HEK293 (cell line): Measurements from ENCODE around the gene SERTAD1.

Experiments used
- CTCF ChIA-PET: fragments of 350-600 bp; formaldehyde crosslinking; extraction: SDS; loops from one replicate; lab custom pipeline; 2021; ENCODE audit warnings: antibody characterized with exemption; lab: Yijun Ruan, JAX
- POLR2A ChIA-PET: fragments of 300-600 bp; formaldehyde crosslinking; extraction: SDS; loops from one replicate; lab custom pipeline; 2020; ENCODE audit warnings: antibody characterized with exemption, inconsistent platforms; lab: Yijun Ruan, JAX
- H3K27ac ChIP-seq: fragments of 200-500 bp; sonication (Bioruptor generic); 2 replicates; pipeline ENCODE4 v1.5.1; 2014; ENCODE audit warnings: low read depth, low read length, control low read depth, inconsistent platforms; ENCODE audit errors: extremely low read depth
- H3K36me3 ChIP-seq, 2 experiments: fragments of 200-500 bp in 1 of 2; sonication (Bioruptor generic) in 1 of 2; 1 replicate in 1 of 2; 2 replicates in 1 of 2; pipeline ENCODE4 v1.5.1; 2014 to 2017; ENCODE audit warnings: inconsistent platforms in 2 of 2, low read length in 2 of 2; ENCODE audit not compliant: control insufficient read depth in 2 of 2, insufficient read depth in 1 of 2
- H3K4me1 ChIP-seq: fragments of 200-500 bp; sonication (Bioruptor generic); 2 replicates; pipeline ENCODE4 v1.5.1; 2014; ENCODE audit warnings: mild to moderate bottlenecking, low read length, inconsistent platforms; ENCODE audit not compliant: control insufficient read depth, insufficient read depth
- H3K4me3 ChIP-seq: 2 replicates; pipeline ENCODE4 v1.5.1; 2011; ENCODE audit warnings: low read depth, mild to moderate bottlenecking, control low read depth, low read length, moderate library complexity
- H3K9me3 ChIP-seq: fragments of 200-500 bp; sonication (Bioruptor generic); 2 replicates; pipeline ENCODE4 v1.5.1; 2014; ENCODE audit warnings: low read depth, low read length, inconsistent platforms; ENCODE audit not compliant: control insufficient read depth, insufficient read depth
- IKZF3 ChIP-seq: fragments of 450-650 bp; IDR thresholded peaks from 2 replicates; pipeline ENCODE4 v1.5.0; 2018; ENCODE audit warnings: missing biosample characterization, mild to moderate bottlenecking, missing genetic modification characterization, moderate library complexity
- KLF10 ChIP-seq: fragments of 450-650 bp; IDR thresholded peaks from 2 replicates; pipeline ENCODE4 v1.5.1; 2018; ENCODE audit warnings: missing biosample characterization, mild to moderate bottlenecking, missing genetic modification characterization
- REPIN1 ChIP-seq: fragments of 450-650 bp; formaldehyde crosslinking; IDR thresholded peaks from 2 replicates; pipeline ENCODE4 v1.5.1; 2017; ENCODE audit warnings: missing biosample characterization, missing genetic modification characterization, low read depth
- SP2 ChIP-seq: fragments of 450-650 bp; formaldehyde crosslinking; IDR thresholded peaks from 2 replicates; pipeline ENCODE4 v1.5.1; 2016; ENCODE audit warnings: missing biosample characterization, missing genetic modification characterization
- YY1 ChIP-seq: fragments of 450-650 bp; formaldehyde crosslinking; IDR thresholded peaks from 2 replicates; pipeline ENCODE4 v1.5.1; 2018; ENCODE audit warnings: missing biosample characterization, missing genetic modification characterization
- ZBTB17 ChIP-seq: fragments of 450-650 bp; formaldehyde crosslinking; IDR thresholded peaks from 2 replicates; pipeline ENCODE4 v1.5.1; 2016; ENCODE audit warnings: missing biosample characterization, missing genetic modification characterization
- ZBTB7A ChIP-seq: fragments of 450-650 bp; formaldehyde crosslinking; IDR thresholded peaks from 2 replicates; pipeline ENCODE4 v1.5.1; 2016; ENCODE audit warnings: low read depth, missing biosample characterization, missing genetic modification characterization
- ZFHX2 ChIP-seq: fragments of 450-650 bp; formaldehyde crosslinking; conservative IDR thresholded peaks from 2 replicates; pipeline ENCODE4 v1.5.1; 2016; ENCODE audit warnings: missing biosample characterization, missing genetic modification characterization
- ZFP3 ChIP-seq: fragments of 450-650 bp; formaldehyde crosslinking; IDR thresholded peaks from 2 replicates; pipeline ENCODE4 v1.5.1; 2016; ENCODE audit warnings: low read depth, missing biosample characterization, missing genetic modification characterization
- ZFP37 ChIP-seq: fragments of 450-650 bp; formaldehyde crosslinking; IDR thresholded peaks from 2 replicates; pipeline ENCODE4 v1.5.1; 2016; ENCODE audit warnings: missing biosample characterization, missing genetic modification characterization
- ZIC2 ChIP-seq: fragments of 450-650 bp; formaldehyde crosslinking; IDR thresholded peaks from 2 replicates; pipeline ENCODE4 v1.5.1; 2016; ENCODE audit warnings: missing biosample characterization, missing genetic modification characterization
- ZNF114 ChIP-seq: fragments of 450-650 bp; formaldehyde crosslinking; IDR thresholded peaks from 2 replicates; pipeline ENCODE4 v1.5.0; 2017; ENCODE audit warnings: missing biosample characterization, missing genetic modification characterization
- ZNF121 ChIP-seq: fragments of 450-650 bp; formaldehyde crosslinking; IDR thresholded peaks from 2 replicates; pipeline ENCODE4 v1.5.1; 2016; ENCODE audit warnings: missing biosample characterization, missing genetic modification characterization
- ZNF133 ChIP-seq: fragments of 450-650 bp; formaldehyde crosslinking; IDR thresholded peaks from 2 replicates; pipeline ENCODE4 v1.5.1; 2016; ENCODE audit warnings: missing biosample characterization, missing genetic modification characterization
- ZNF138 ChIP-seq: fragments of 450-650 bp; formaldehyde crosslinking; IDR thresholded peaks from 2 replicates; pipeline ENCODE4 v1.5.1; 2016; ENCODE audit warnings: missing biosample characterization, missing genetic modification characterization, borderline replicate concordance
- ZNF148 ChIP-seq: fragments of 450-650 bp; formaldehyde crosslinking; IDR thresholded peaks from 2 replicates; pipeline ENCODE4 v1.5.0; 2017; ENCODE audit warnings: missing biosample characterization, missing genetic modification characterization, borderline replicate concordance
- ZNF221 ChIP-seq: fragments of 450-650 bp; formaldehyde crosslinking; IDR thresholded peaks from 2 replicates; pipeline ENCODE4 v1.5.1; 2017; ENCODE audit warnings: missing biosample characterization, missing genetic modification characterization, borderline replicate concordance
- ZNF239 ChIP-seq: fragments of 450-650 bp; formaldehyde crosslinking; IDR thresholded peaks from 2 replicates; pipeline ENCODE4 v1.5.1; 2016; ENCODE audit warnings: missing biosample characterization, missing genetic modification characterization
- ZNF280D ChIP-seq: fragments of 450-650 bp; formaldehyde crosslinking; IDR thresholded peaks from 2 replicates; pipeline ENCODE4 v1.5.1; 2016; ENCODE audit warnings: missing biosample characterization, missing genetic modification characterization
- ZNF311 ChIP-seq: fragments of 450-650 bp; formaldehyde crosslinking; IDR thresholded peaks from 2 replicates; pipeline ENCODE4 v1.5.1; 2017; ENCODE audit warnings: missing biosample characterization, missing genetic modification characterization, borderline replicate concordance
- ZNF394 ChIP-seq: fragments of 450-650 bp; formaldehyde crosslinking; IDR thresholded peaks from 2 replicates; pipeline ENCODE4 v1.5.1; 2016; ENCODE audit warnings: missing biosample characterization, missing genetic modification characterization, mild to moderate bottlenecking, moderate library complexity, borderline replicate concordance
- ZNF404 ChIP-seq: fragments of 450-650 bp; formaldehyde crosslinking; IDR thresholded peaks from 2 replicates; pipeline ENCODE4 v1.5.1; 2017; ENCODE audit warnings: missing biosample characterization, missing genetic modification characterization
- ZNF521 ChIP-seq: fragments of 450-650 bp; formaldehyde crosslinking; IDR thresholded peaks from 2 replicates; pipeline ENCODE4 v1.5.1; 2017; ENCODE audit warnings: missing biosample characterization, mild to moderate bottlenecking, missing genetic modification characterization
- ZNF629 ChIP-seq: fragments of 450-650 bp; formaldehyde crosslinking; IDR thresholded peaks from 2 replicates; pipeline ENCODE4 v1.5.1; 2017; ENCODE audit warnings: missing biosample characterization, missing genetic modification characterization
- ZNF658 ChIP-seq: fragments of 450-650 bp; formaldehyde crosslinking; IDR thresholded peaks from 2 replicates; pipeline ENCODE4; 2016; ENCODE audit warnings: missing biosample characterization, missing genetic modification characterization
- ZNF707 ChIP-seq: fragments of 450-650 bp; formaldehyde crosslinking; IDR thresholded peaks from 2 replicates; pipeline ENCODE4 v1.5.1; 2016; ENCODE audit warnings: missing biosample characterization, missing genetic modification characterization
- ZNF785 ChIP-seq: fragments of 450-650 bp; formaldehyde crosslinking; IDR thresholded peaks from 2 replicates; pipeline ENCODE4 v1.5.1; 2016; ENCODE audit warnings: missing biosample characterization, missing genetic modification characterization
- TF ChIP-seq, protein P1 (sequence below): fragments of 450-650 bp; formaldehyde crosslinking; IDR thresholded peaks from 2 replicates; pipeline ENCODE4 v1.5.1; 2016; ENCODE audit warnings: missing biosample characterization, missing genetic modification characterization
- TF ChIP-seq, protein P2 (sequence below): fragments of 450-650 bp; IDR thresholded peaks from 2 replicates; pipeline ENCODE4 v1.5.1; 2018; ENCODE audit warnings: missing biosample characterization, missing genetic modification characterization
- TF ChIP-seq, protein P3 (sequence below): fragments of 450-650 bp; formaldehyde crosslinking; IDR thresholded peaks from 2 replicates; pipeline ENCODE4 v1.5.1; 2016; ENCODE audit warnings: missing biosample characterization, missing genetic modification characterization

SERTAD1 gene

DNA sequence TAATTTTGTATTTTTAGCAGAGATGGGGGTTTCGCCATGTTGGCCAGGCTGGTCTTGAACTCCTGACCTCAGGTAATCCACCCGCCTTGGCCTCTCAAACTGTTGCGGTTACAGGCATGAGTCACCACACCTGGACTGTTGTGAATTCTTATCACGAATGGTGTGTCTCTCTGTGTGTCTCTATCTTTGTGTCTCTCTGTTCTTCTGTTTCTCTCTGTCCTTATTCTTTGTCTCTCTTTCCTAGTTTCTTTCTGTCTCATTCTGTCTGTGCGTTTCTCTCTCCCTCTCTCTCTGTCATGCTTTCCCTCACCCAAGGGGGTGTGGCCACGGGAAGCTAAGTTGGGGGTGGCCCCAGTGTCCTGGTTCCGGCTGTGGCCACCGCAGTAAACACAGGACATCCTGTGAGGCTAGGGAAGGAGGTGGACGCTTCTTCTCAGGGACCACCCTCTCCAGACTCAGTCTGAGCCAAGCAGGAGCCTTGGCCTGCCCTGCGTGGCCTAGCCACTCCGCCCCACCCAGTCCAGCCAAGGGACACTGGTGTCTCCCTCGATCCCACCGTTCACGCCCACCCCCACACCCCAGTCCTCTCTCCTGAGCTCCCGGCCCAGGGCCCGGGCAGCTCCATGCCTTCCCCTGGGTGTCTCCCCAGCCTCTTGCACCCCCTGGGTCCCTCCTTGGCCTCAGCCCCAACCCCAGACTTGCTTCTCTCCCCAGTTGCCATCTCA is 8.7 kb downstream of the SERTAD1 start (continued):
- TF ChIP-seq, protein P1, sequence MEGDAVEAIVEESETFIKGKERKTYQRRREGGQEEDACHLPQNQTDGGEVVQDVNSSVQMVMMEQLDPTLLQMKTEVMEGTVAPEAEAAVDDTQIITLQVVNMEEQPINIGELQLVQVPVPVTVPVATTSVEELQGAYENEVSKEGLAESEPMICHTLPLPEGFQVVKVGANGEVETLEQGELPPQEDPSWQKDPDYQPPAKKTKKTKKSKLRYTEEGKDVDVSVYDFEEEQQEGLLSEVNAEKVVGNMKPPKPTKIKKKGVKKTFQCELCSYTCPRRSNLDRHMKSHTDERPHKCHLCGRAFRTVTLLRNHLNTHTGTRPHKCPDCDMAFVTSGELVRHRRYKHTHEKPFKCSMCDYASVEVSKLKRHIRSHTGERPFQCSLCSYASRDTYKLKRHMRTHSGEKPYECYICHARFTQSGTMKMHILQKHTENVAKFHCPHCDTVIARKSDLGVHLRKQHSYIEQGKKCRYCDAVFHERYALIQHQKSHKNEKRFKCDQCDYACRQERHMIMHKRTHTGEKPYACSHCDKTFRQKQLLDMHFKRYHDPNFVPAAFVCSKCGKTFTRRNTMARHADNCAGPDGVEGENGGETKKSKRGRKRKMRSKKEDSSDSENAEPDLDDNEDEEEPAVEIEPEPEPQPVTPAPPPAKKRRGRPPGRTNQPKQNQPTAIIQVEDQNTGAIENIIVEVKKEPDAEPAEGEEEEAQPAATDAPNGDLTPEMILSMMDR (tag by site-specific recombination) = no peak
- TF ChIP-seq ZNF138 (no peak), ZNF133 (no peak), ZNF121 (tag by site-specific recombination) (no peak), ZNF658 (tag by site-specific recombination) (no peak), ZNF707 (tag by site-specific recombination) (no peak), ZNF404 (tag by site-specific recombination) (no peak), ZNF114 (no peak), IKZF3 (tag by site-specific recombination) (no peak), ZNF629 (no peak), ZNF521 (tag by site-specific recombination) (no peak), ZBTB17 (tag by site-specific recombination) (no peak), ZIC2 (peak; percentile 69), ZNF148 (peak; percentile 9; the same call in 1 of the 2 replicates), ZNF239 (tag by site-specific recombination) (no peak), KLF10 (tag by site-specific recombination) (no peak), ZFHX2 (no peak), REPIN1 (tag by site-specific recombination) (no peak)
- TF ChIP-seq, protein P2, sequence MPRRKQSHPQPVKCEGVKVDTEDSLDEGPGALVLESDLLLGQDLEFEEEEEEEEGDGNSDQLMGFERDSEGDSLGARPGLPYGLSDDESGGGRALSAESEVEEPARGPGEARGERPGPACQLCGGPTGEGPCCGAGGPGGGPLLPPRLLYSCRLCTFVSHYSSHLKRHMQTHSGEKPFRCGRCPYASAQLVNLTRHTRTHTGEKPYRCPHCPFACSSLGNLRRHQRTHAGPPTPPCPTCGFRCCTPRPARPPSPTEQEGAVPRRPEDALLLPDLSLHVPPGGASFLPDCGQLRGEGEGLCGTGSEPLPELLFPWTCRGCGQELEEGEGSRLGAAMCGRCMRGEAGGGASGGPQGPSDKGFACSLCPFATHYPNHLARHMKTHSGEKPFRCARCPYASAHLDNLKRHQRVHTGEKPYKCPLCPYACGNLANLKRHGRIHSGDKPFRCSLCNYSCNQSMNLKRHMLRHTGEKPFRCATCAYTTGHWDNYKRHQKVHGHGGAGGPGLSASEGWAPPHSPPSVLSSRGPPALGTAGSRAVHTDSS (tag by site-specific recombination) = no peak

GRCh38 chr19:40415768-40416167 is 10.0 kb downstream of the SERTAD1 start:
- Histone ChIP-seq H3K9me3 (no peaks in the 10 kb centered on the region), H3K4me3 (no peak overlapping the region), H3K36me3 (no peaks in the 10 kb centered on the region; a peak in 1 of 3 replicates), H3K4me1 (peaks cover 8% of the 10 kb centered on the region; the same call in 1 of the 2 replicates), H3K27ac (no peak overlapping the region)
- ChIA-PET POLR2A (interaction anchor here (0.5 to 5.5 kb wide), 5 partner anchors 10 to 106 kb away, joined by 3 to 38 read pairs (median 3); partner anchors contain the start of genes C19orf47, PLD3 and SERTAD1), CTCF (interaction anchor here (0.6 to 1.8 kb wide), 9 partner anchors 12 to 1231 kb away, joined by 3 to 5 read pairs (median 3); no protein-coding TSS in a partner anchor)
- no peak for TF ChIP-seq ZNF221 (tag by site-specific recombination)
- no peak for TF ChIP-seq ZBTB17 (tag by site-specific recombination)
- 0 out of 2 replicates have a peak, but pooled peaks have one; percentile 35 for TF ChIP-seq ZFP37 (tag by site-specific recombination)
- TF ChIP-seq ZNF280D (tag by site-specific recombination) = 0 out of 2 replicates have a peak, but pooled peaks have one; percentile 62
- no peak for TF ChIP-seq ZNF311
- TF ChIP-seq ZNF785 = no peak
- peak; percentile 27; the same call in 1 of the 2 replicates for TF ChIP-seq ZBTB7A (tag by site-specific recombination)
- TF ChIP-seq SP2 = no peak
- no peak for TF ChIP-seq YY1 (tag by site-specific recombination)
- 0 out of 2 replicates have a peak, but pooled peaks have one; percentile 12 for TF ChIP-seq ZFP3
- no peak for TF ChIP-seq ZNF394
- TF ChIP-seq, protein P3, sequence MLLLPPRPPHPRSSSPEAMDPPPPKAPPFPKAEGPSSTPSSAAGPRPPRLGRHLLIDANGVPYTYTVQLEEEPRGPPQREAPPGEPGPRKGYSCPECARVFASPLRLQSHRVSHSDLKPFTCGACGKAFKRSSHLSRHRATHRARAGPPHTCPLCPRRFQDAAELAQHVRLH (tag by site-specific recombination) = peak; percentile 81
